ENCODE measurements around the gene TRIO. TPM values are rescaled to one million over a fixed set of nuclear protein-coding genes. Genes with fewer than 3 reads are reported as not detected.
"Not testable (repeated sequence)": the region's sequence is repeated elsewhere in the genome, so short reads cannot be mapped to it uniquely, and the experiment has no call there.

Gene TRIO
- total RNA-seq, 2 experiments from 2014 or later = 9.2 to 11.3 TPM

GRCh38 chr5:14207428-14207827 lies 64.3 kb downstream of the TRIO start:
- DNase-seq; H3K4me3 Mint-ChIP-seq; intact Hi-C loops (cut with DNase I, micrococcal nuclease); CTCF ChIA-PET; H3K27ac Mint-ChIP-seq; ATAC-seq; POLR2A ChIA-PET; H3K36me3 Mint-ChIP-seq (ENCODE audit: low read depth); H3K9me3 Mint-ChIP-seq (ENCODE audit: low read depth); H3K27me3 Mint-ChIP-seq: not testable (repeated sequence)
- H3K4me1 Mint-ChIP-seq = peaks cover 12% of the 10 kb centered on the region

DNA sequence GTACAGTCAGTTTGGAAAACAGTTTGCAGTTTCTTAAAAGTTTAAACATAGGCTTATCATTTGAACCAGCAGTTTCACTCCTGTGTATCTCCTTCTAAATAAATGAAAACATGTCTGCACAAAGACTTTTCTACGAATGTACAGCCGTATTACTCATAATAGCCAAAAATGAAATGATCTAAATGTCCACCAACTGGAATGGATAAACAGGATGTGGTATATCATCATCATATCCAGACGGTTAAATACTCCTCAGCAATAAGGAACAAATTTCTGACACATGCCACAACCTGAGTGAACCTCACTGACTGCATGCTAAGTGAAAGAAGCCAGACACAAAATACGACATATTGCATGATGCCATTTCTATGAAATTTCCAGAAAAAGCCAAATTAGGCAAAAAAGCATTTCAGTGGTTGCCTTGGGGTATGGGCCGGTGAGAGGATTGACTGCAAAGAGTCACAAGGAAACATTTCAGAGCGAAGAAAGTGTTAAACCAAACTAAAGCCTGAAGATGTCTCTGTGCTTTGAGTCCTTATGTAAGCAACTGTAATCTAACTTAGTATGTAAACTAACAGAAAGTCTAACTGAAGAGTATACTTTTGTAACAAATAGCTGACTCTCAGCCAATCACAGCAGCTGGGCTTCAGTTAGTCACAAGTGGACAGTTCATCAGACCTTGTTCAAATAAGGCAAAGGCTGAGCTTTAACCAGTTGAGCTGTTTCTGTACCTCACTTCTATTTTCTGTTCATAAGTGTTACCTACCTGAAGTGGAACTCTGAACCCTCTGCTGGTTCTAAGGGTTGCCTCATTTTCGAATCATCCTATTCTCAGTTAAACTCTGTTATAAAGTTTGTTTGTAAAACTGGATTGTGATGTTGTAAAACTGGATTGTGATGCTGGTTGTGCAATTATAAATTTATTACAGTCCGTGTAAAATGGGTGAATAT lies 65.2 kb downstream of the TRIO start:
- ChIA-PET CTCF (interaction anchor here (0.6 kb wide), 1 partner anchor 145 kb away, joined by 3 read pairs; no protein-coding TSS in a partner anchor), POLR2A (no interaction called here)
- no peak overlapping the region for H3K4me3 Mint-ChIP-seq
- intact Hi-C loops (cut with DNase I, micrococcal nuclease) = no loop called here
- H3K9me3 Mint-ChIP-seq (ENCODE audit: low read depth) = no peaks in the 10 kb centered on the region
- no peaks in the 10 kb centered on the region for H3K36me3 Mint-ChIP-seq (ENCODE audit: low read depth)
- peak; percentile 70 for ATAC-seq
- peaks cover 12% of the 10 kb centered on the region for H3K4me1 Mint-ChIP-seq
- no peak for DNase-seq
- no peak overlapping the region for H3K27ac Mint-ChIP-seq
- peaks cover 2% of the 10 kb centered on the region for H3K27me3 Mint-ChIP-seq

DNA sequence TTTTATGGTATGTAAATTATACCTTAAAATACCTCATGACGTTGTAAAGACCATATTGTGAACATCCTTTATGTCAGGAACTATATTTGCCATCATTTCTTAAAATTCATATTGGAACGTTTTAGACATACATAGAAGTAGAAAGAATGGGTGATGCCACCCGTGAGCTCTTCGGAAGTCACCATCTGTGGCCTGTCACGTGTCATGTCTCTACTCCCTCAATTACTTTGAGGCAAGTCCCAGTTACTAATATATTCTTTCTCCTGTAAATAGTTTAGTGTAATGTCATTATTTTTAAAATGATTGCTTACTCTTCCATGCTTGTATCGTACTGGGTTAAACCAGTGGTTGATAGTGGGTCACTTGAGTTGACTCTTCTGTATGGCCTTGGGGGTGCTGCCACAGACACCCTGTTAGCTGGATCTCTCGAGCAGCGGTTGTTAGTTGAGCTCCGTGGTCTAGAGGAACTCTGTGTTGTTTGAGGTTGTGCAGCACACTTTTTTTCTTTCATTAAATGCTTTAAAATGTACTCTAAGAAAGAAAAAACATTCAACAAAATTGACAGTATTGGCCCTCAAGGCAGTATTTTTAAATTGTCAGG lies 66.2 kb downstream of the TRIO start:
- Mint-ChIP-seq H3K27me3 (peaks cover 2% of the 10 kb centered on the region), H3K4me1 (peaks cover 12% of the 10 kb centered on the region), H3K36me3 (ENCODE audit: low read depth) (no peaks in the 10 kb centered on the region), H3K27ac (no peak overlapping the region), H3K9me3 (ENCODE audit: low read depth) (no peaks in the 10 kb centered on the region), H3K4me3 (no peak overlapping the region)
- ChIA-PET POLR2A (no interaction called here), CTCF (interaction anchor here (1.1 kb wide), 1 partner anchor 9 kb away, joined by 7 read pairs; no protein-coding TSS in a partner anchor)
- ATAC-seq (no peak), DNase-seq (no peak)
- intact Hi-C loops (cut with DNase I, micrococcal nuclease) = no loop called here

DNA sequence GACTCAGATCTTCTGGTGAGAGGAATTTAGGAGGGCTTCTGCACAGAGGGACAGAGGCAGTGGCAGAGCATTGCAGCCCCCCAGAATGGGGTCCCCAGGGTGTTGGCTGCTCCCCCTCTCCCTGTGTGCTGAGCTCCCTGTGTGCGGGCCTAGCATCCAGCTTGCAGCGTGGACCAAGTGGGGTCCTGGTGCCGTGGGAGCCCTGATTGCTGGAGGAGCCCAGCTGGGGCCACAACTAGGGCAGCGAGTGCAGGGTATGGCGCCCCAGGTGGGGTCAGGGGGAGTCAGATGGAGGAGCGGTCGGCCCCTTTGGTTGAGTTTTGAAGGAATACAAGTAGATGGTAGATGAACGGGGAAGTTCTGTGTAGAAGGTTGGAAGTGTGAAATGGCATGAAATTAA lies 66.7 kb downstream of the TRIO start:
- Mint-ChIP-seq H3K27ac (no peak overlapping the region), H3K4me3 (no peak overlapping the region), H3K4me1 (peaks cover 9% of the 10 kb centered on the region), H3K36me3 (ENCODE audit: low read depth) (no peaks in the 10 kb centered on the region), H3K27me3 (peaks cover 2% of the 10 kb centered on the region), H3K9me3 (ENCODE audit: low read depth) (no peaks in the 10 kb centered on the region)
- DNase-seq (no peak), ATAC-seq (no peak)
- intact Hi-C loops (cut with DNase I, micrococcal nuclease) = no loop called here
- ChIA-PET CTCF (interaction anchor here (1.1 kb wide), 1 partner anchor 9 kb away, joined by 7 read pairs; no protein-coding TSS in a partner anchor), POLR2A (no interaction called here)

DNA sequence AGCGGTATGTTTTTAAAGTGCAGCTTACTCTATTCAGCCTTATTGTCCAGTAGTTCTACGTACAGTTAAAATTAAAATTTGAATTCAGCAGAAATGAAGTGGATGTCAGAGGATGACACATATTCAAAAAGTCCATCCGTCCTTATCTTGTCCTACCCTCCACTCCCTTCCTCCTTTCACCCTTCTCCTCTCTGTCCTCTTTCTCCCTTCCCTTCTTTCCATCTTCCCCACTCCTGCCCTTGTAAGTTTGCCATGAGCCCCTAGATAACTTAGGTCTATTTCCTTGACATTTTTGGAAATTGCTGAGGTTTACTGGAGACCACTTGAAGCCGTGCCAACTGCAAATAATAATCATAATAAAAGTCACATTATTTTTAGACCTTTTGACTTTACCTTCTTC lies 67.6 kb downstream of the TRIO start:
- H3K27me3 Mint-ChIP-seq = no peaks in the 10 kb centered on the region
- no peaks in the 10 kb centered on the region for H3K9me3 Mint-ChIP-seq (ENCODE audit: low read depth)
- no peak overlapping the region for H3K27ac Mint-ChIP-seq
- H3K36me3 Mint-ChIP-seq (ENCODE audit: low read depth) = no peaks in the 10 kb centered on the region
- POLR2A ChIA-PET = no interaction called here
- no peak for ATAC-seq
- peaks cover 5% of the 10 kb centered on the region for H3K4me1 Mint-ChIP-seq
- no peak overlapping the region for H3K4me3 Mint-ChIP-seq
- no peak for DNase-seq
- CTCF ChIA-PET = no interaction called here
- intact Hi-C loops (cut with DNase I, micrococcal nuclease) = no loop called here

DNA sequence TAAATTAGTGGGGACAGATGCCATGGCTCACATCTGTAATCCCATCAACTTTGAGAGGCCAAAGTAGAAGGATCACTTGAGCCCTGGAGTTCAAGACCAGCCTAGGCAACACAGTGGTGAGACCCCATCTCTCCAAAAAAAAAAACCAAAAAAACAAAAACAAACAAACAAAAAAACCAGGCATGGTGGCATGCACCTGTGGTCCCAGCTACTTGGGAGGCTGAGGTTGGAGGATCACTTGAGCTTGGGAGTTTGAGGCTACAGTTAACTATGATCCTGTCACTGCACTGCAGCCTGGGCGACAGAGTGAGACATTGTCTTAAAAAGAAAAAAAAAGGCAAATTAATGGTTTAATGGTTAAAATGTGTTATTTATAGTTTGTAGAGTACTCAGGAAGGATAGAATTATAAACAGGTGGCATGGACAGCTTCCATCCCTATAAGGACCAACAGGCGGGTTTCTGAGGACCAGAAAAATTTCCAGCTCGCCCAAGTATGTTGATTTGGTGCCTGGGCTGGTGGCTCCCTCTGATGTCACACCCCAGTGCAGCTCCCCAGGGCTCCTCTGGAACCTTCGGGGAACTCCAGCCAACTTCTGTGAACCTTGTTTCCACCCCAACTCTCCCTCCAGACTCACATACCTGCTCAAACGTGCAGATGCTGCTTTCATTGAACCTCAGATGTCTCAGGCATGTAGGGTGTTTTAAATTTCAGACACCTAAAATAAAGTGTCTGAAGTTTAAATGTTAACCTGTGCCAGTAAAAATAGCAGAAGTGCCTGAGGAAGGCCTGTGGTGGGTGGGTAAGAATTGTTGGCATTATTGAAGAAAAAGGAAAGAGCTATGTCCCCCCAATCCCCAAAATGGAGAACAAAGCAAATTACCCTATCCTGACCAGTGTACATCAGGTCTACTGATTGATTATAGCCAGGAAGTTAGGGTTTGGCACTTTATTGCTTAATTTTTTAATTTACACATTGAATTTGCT lies 69.0 kb downstream of the TRIO start:
- ChIA-PET POLR2A (no interaction called here), CTCF (interaction anchor here (0.6 kb wide), 1 partner anchor 26 kb away, joined by 3 read pairs; no protein-coding TSS in a partner anchor)
- Mint-ChIP-seq H3K4me3 (no peak overlapping the region), H3K27me3 (peaks cover 2% of the 10 kb centered on the region), H3K9me3 (ENCODE audit: low read depth) (no peaks in the 10 kb centered on the region), H3K27ac (no peak overlapping the region), H3K36me3 (ENCODE audit: low read depth) (no peaks in the 10 kb centered on the region), H3K4me1 (peaks cover 5% of the 10 kb centered on the region)
- intact Hi-C loops (cut with DNase I, micrococcal nuclease) = no loop called here
- ATAC-seq = no peak
- no peak for DNase-seq

- CTCF ChIA-PET = no interaction called here
- POLR2A ChIA-PET = no interaction called here
- Mint-ChIP-seq H3K27ac (no peak overlapping the region), H3K9me3 (ENCODE audit: low read depth) (no peaks in the 10 kb centered on the region), H3K4me3 (no peak overlapping the region), H3K4me1 (peaks cover 5% of the 10 kb centered on the region), H3K27me3 (peaks cover 2% of the 10 kb centered on the region), H3K36me3 (ENCODE audit: low read depth) (no peaks in the 10 kb centered on the region)
- DNase-seq = no peak
- ATAC-seq = no peak
- intact Hi-C loops (cut with DNase I, micrococcal nuclease) = no loop called here
These were observed 69.7 kb downstream of the TRIO start for GRCh38 chr5:14212838-14213237.

- H3K27me3 Mint-ChIP-seq = peaks cover 4% of the 10 kb centered on the region
- ChIA-PET POLR2A (no interaction called here), CTCF (interaction anchor here (1.2 kb wide), 1 partner anchor 138 kb away, joined by 3 read pairs; no protein-coding TSS in a partner anchor)
- no peaks in the 10 kb centered on the region for H3K9me3 Mint-ChIP-seq (ENCODE audit: low read depth)
- no peak for ATAC-seq
- H3K27ac Mint-ChIP-seq = no peak overlapping the region
- no peaks in the 10 kb centered on the region for H3K36me3 Mint-ChIP-seq (ENCODE audit: low read depth)
- no peak overlapping the region for H3K4me3 Mint-ChIP-seq
- no peak for DNase-seq
- peaks cover 2% of the 10 kb centered on the region for H3K4me1 Mint-ChIP-seq
- intact Hi-C loops (cut with DNase I, micrococcal nuclease) = no loop called here
These were observed 70.1 kb downstream of the TRIO start for GRCh38 chr5:14213253-14213652.

DNA sequence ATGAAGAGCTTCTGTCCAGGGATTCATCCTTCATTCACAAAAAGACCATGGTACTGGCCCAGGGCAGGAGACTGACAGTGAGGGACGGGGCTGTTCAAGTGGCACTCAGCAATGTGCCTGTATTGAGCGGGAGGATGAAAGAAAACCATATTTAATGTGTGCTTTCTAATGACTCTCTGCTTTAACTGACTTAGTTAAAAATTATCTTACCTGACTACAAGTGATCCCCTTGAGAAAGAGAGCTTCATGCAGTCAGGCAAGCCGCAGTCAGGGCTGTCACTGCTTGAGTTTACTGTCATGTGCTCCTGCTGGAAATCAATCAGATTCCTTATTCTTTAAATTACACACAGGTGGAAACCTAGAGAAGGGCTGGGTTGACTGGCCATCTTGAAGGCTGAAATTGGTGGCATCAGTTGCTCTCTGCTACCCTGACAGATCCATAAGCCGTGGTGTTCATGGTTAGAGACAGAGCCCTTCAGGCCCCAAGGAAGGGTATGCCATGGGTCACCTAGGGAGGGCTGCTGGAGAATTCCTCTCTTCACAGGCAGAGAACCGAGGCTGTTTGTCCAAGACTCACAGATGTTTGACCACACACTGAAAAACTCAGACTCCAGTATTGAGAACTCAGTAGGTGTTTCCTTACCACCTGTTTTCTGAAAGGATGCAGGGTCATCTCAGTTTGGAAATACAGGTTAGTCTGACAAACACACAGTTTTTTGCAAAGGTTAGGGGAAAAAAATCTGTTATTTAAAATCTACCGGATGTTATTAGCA lies 70.9 kb downstream of the TRIO start:
- no peak for ATAC-seq
- intact Hi-C loops (cut with DNase I, micrococcal nuclease) = no loop called here

GRCh38 chr5:14215901-14216300 lies 72.8 kb downstream of the TRIO start:
- Mint-ChIP-seq H3K36me3 (ENCODE audit: low read depth) (no peaks in the 10 kb centered on the region), H3K27me3 (peaks cover 4% of the 10 kb centered on the region), H3K4me1 (no peaks in the 10 kb centered on the region), H3K27ac (no peak overlapping the region), H3K4me3 (no peak overlapping the region), H3K9me3 (ENCODE audit: low read depth) (no peaks in the 10 kb centered on the region)
- POLR2A ChIA-PET = no interaction called here
- ATAC-seq = no peak
- CTCF ChIA-PET = no interaction called here
- DNase-seq = no peak
- intact Hi-C loops (cut with DNase I, micrococcal nuclease) = no loop called here

More for the DNA sequence above, 70.9 kb downstream of the TRIO start:
- POLR2A ChIA-PET = no interaction called here
- H3K27me3 Mint-ChIP-seq = peaks cover 4% of the 10 kb centered on the region
- H3K4me3 Mint-ChIP-seq = no peak overlapping the region
- no peaks in the 10 kb centered on the region for H3K36me3 Mint-ChIP-seq (ENCODE audit: low read depth)
- H3K4me1 Mint-ChIP-seq = no peaks in the 10 kb centered on the region
- CTCF ChIA-PET = interaction anchor here (1.2 kb wide), 1 partner anchor 138 kb away, joined by 3 read pairs; no protein-coding TSS in a partner anchor
- H3K27ac Mint-ChIP-seq = no peak overlapping the region
- H3K9me3 Mint-ChIP-seq (ENCODE audit: low read depth) = no peaks in the 10 kb centered on the region
- no peak for DNase-seq

- DNase-seq (no peak), ATAC-seq (no peak)
- H3K4me1 Mint-ChIP-seq = peaks cover 1% of the 10 kb centered on the region
- no peak overlapping the region for H3K27ac Mint-ChIP-seq
- intact Hi-C loops (cut with DNase I, micrococcal nuclease) = no loop called here
- peaks cover 6% of the 10 kb centered on the region for H3K27me3 Mint-ChIP-seq
- ChIA-PET CTCF (no interaction called here), POLR2A (no interaction called here)
- H3K9me3 Mint-ChIP-seq (ENCODE audit: low read depth) = no peaks in the 10 kb centered on the region
- H3K36me3 Mint-ChIP-seq (ENCODE audit: low read depth) = no peaks in the 10 kb centered on the region
- H3K4me3 Mint-ChIP-seq = no peak overlapping the region
These were observed 73.2 kb downstream of the TRIO start for GRCh38 chr5:14216372-14216771.
